Activated gamma-delta T cell treated with Interleukin-2 at 50 U/mL for 16 hours (primary cell): Measurements from ENCODE around the gene TBX21.
A peak's percentile ranks its signal among the peaks of the same experiment; 100 is the strongest.

Experiments used
- DNase-seq: peaks from one replicate; pipeline ENCODE4 v3.0.0-alpha.2; 2020

TBX21 gene

DNA sequence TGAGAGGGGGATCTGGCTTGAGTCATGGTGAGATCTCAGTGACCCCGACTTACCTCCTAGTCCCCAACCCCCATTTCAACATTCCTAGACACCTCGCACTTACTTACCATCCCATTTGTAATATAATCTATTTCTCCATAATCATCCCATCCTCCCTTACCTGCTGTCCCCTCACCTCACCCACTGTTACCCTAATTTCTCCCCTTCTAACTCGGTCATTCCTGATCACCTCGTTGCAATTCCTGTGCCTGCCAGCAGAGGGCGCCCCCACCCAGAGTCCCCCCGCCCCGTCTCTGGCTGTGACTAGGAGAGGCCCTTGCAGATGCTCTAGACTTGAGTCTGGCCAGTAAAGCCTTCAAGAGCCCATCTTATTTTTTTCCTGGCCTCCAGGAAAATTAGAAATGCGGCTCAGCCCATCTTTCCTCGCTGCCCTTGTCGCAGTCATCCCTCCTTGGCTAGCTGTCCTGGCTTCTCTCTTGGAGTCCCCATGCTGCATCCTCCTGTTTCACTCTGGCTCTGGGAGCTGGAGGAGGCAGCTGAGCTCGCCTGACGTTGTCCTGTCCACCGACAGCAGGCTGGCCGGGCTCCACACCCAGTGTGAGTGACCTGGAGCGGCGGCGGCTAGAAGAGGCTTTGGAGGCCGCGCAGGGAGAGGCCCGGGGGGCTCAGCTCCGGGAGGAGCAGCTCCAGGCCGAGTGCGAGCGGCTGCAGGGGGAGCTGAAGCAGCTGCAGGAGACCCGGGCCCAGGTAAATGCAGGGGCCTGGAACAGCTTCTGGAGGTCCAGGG is 34.1 kb upstream of the TBX21 start:
- peak; percentile 84 for DNase-seq

DNA sequence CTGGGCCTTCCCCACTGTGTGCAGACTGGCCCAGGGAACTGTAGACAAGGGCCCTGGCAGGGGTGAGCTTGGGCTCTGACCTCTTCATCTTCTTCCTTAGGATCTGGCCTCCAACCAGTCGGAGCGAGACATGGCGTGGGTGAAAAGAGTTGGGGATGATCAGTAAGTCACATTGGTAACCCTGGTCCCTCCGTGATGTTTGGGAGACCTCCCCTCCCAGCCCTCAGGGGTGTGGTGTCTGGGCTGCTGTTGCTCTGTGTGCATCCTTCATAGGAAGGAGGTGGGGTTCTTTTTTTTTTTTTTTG is 33.5 kb upstream of the TBX21 start:
- no peak for DNase-seq

DNA sequence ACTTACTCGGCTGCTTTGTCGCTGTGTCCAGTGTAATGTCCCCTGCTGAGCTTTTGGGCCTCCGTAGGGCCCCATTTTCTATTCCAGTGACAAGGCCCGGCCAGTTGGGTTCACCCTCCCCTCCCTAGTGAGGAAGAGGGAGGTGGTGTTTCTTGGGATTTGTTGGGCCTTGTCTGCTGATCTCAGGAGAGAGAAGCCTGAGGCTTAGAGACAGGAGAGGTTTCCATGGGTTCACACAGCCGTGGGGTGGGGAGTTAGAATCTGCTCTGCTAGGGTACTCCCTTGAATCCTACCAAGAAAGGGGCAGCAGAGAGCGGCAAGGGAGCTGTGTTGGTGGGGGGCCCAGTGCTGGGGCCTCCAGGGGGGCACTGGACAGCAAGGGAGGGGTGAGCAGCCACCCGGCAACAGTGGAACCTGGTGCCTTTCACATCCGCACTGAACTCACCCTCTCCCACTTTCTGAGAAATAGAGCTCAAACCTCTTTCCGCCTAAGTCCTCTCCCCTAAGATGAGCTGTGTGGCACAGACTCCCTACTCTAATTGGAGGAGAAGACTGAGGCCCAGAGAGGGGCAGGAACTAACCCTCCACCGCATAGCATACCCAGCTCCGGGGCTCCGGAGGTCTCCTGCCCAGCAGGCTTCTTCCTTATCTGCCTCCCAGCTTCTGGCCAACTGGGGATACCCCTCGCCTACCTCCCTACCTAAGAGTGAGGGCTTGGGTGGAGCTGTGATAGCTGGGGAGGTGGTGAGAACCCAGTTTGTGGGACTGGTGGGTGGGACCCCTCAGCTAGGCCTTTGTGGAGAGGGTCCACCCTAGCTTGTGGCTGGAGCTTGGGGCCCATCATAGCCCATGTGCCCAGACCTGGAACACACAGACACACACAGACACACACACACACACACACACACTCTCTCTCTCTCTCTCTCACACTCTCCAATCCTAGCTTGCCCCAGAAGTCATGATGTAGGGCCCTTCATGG is 32.3 kb upstream of the TBX21 start:
- DNase-seq, result no peak

DNA sequence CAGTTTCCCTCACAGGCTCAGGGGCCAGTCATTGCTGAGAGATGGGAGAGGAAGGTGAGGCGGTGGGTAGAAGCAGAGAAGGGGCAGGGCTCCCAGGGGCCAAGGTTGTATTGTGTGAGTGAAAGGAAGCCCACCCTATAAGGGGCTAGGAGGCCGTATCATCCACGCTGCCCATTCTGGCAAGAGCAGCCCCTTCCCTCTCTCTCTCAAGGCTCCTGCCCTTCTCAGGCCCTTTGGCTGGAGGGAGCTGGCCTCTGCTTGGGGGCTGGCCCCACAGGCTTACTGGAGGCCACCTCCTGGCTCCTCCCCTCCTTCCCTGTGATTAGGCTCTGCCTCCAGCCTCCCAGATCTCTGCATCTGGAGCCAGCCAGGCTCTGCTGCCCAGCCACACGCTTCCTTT is 31.4 kb upstream of the TBX21 start:
- no peak for DNase-seq

DNA sequence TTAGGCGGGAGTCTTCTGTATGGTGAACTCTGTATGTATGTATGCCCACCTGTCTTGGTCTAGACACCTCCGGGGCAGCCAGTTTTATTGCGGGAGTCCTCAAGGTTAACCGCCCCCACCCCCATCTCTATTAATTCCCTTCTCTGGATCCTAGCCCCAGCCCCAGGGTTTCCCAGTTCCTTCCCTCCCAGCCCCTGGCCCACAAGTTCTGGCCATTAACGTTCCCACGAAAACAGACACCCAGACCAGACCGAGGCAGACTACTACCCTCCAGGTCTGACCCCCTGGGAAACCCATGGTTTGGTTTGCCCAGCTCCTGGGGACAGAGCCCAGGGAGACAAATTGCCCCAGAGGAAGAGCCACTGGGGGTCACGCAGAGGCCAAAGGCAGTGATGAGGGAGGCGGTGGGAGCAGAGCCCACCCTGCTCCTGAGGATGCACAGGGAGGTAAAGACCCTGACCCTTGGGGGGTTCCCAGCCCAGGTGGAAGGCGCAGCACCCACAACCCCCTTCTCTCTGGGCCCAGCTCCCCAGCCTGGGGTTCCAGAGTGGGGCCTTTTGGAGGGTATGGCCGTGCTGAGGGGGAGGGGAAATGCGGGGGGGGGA is 30.5 kb upstream of the TBX21 start:
- no peak for DNase-seq

DNA sequence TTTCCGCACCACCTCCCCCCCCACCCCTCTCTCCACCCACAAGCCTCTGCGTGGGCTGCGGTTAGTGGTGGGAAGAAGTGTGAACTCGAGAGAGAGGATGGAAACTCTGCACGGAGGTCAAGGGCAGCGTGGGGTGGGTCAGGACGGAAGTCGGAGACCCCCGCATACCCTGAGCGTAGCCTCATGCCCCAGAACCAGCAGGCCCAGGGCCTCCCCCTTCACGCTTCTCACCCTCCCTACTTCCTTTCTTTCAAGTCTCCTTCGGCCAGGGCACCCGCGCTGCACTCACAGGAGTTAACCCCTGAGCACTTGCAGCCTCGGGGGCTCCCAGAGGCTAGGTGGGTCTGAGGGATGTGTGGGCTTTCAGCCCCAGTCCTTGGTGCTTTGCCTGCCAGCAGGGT is 29.8 kb upstream of the TBX21 start:
- peak; percentile 43 for DNase-seq

DNA sequence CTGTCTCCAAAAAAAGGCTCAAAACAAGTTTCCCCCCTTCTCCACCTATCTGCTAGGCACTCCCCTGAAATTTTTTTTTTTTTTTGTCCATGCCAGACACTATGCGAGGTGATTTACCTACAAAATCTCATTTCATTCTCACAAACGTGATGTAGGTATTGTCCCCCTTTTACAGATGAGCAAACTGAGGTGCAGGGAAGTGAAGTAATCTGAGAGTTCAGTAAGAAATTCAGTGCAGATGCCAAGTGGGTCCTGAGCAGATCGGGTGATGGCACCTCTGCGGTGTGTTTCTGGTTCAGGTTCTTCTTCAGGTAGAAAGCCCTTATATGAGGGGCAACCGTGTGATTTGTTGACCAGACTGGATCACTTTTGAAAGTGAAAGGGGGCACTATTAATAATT is 29.4 kb upstream of the TBX21 start:
- no peak for DNase-seq

DNA sequence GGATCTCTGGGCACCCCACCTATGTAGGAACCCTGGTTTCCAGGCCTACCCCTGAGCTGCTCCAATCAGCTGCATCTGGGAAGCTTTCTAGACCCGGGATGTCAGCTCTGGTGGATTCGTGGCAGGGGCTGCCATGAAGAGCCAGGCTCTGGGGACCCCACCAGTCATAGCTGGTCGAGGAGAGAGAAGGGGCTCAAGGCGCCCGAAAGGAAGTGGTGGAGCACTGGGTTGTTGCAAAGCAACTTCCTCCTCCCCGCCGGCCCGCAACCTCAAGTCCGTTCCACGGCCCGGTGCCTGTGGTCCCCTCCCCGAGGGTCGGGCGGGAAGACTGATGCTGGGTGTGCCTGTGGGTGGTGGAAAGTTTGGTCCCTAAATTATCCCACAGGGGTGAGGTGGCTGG is 28.9 kb upstream of the TBX21 start:
- no peak for DNase-seq

DNA sequence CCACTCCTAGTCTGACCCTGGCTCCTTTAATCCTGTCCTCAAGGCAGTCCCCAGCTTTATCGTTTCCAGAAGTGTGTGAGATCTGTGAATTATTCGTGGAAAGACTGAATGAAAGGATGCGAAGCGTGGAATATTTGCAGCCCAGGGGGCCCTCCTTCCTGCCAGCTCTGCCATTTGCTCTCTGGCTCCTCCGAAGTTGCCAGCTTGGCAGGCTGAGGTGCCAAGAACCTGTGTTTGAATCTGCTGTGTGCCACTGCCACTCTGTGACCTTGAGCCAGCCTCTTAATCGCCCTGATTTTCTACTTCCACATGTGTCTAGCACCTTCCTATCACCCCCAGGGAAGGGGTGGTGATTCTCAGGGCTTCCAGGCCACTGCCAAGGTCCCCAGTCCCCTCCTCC is 28.3 kb upstream of the TBX21 start:
- DNase-seq, result no peak

DNA sequence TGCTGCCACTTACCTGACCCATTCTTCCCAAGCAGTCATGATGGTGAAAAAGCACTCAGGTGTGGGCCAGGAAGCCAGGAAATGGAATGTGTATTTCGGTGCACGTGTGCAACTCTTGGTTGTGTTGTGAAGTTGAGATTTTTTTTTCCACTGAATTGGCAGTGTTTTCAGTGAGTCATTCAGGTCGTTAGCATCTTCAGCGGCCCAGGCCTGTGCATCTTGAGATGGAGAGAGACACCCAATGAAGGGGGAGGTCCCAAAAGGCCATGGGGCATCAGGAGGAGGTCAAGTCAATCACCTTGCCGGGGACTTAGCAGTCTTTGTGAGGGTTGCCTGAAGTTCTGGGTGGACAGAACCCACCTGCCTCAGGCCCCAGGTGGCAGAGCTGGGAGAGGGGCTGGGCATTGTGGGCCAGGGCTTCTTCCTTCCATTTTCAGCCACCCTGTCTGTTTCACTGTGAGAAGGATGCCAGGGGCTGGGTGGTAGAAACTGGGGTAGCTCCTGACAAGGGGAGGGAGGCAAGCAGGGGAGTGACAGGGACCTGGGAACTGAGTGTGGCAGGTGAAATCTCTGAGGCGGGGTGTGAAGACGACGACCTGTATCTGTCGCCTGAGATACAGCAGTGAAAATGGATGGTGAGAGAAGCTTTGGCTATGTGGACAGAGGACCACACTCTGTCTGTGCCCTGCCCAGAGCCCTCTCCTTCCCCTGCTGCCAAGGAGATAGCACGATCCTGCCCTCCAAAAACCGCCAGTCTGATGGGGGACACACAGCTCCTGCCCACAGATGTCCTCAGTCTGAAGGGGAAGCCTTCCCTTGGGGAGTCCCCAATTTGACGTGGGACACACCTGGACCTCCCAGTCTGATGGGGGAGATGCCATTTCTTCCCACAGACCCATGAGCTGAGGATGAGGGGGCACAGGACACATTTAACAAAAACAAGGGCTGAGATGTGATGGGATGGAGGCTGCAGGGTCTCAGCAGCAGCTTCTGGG is 27.2 kb upstream of the TBX21 start:
- peak; percentile 46 for DNase-seq

DNA sequence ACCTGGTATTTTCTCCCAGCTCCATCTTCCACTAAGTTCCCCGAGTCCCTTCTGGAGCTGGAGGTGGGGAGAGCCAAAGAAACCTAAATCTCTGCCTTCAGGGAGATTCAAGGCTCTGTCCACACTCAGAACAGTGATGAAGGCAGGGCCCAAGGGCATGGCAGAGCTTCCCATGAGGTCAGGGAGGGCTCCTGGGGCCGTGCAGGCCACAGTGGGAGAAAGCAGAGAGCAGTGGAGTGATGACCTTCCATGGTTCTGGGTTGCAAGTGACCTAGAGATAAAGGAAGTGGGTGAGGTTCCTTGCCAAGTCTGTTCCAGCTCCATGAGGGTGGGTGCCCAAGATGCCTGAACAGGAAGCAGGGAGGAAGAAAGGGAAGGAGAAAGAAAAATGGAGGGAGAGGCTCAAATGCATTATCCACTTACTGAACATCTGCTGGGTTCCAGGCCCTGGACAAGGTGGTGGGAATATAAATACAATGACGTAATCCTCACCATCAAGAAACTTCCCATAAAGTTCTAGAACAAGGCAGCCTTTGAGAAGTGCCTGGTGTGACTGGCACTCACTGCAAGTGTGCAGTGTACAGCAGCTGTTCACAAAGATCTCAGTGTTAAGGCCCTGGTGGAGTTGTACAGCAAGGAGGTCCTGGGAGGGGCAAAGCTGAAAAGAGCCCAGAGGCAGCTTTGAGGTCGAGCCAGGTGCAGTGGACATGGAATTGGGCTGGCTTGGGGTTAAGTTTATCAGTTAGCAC is 25.8 kb upstream of the TBX21 start:
- no peak for DNase-seq

DNA sequence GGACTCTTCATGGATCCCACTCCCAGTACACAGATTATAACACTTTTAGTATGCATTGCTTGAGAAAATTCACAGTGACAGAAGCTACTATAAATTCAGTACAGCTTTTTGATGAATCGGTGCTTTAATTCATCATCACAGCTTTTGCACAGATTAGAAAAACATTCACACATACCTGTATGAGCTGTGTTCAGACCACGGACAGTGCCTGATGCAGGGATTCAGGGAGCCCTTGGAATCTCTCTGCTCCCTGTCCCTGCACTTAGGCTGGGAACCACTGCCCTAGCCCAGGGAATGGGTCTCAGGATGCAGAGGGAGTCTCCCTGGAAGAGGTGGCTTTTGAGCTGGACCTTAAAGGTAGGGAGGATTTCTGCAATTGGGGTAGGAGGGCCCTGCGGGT is 25.2 kb upstream of the TBX21 start:
- DNase-seq, result no peak

DNA sequence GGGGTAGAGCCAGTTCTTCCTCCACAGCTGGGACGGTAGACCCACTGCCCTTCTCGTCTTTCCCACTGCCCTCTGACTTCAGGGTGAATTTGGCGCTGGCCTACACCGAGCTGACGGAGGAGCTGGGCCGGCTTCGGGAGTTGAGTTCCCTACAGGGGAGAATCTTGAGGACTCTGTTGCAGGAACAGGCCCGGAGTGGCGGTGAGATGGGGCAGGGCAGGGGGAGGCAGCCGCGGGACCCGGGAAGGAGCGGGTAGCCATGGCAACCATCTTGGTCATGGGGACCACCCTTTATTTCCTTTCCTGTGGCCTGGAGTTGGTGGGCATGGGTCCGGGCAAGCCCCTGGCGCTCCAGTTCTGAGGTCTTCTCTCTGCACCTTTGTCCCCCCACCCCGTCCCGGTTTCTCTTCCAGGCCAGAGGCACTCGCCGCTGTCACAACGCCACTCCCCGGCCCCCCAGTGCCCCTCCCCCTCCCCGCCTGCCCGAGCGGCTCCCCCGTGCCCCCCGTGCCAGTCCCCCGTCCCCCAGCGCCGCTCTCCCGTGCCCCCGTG is 24.6 kb upstream of the TBX21 start:
- no peak for DNase-seq

DNA sequence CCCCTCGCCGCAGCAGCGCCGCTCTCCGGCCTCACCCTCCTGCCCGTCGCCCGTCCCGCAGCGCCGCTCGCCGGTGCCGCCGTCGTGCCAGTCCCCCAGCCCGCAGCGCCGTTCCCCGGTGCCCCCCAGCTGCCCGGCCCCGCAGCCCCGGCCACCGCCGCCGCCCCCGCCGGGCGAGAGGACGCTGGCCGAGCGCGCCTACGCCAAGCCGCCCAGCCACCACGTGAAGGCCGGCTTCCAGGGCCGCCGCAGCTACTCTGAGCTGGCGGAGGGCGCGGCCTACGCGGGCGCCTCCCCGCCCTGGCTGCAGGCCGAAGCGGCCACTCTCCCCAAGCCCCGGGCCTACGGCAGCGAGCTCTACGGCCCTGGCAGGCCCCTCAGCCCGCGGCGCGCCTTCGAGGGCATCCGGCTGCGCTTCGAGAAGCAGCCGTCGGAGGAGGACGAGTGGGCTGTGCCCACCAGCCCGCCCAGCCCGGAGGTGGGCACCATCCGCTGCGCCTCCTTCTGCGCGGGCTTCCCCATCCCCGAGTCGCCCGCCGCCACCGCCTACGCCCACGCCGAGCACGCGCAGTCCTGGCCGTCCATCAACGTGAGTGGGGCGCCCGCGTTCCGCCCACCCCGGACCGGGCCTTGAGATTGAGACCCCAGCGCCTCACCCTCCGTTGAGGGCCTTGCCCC is 24.0 kb upstream of the TBX21 start:
- no peak for DNase-seq

DNA sequence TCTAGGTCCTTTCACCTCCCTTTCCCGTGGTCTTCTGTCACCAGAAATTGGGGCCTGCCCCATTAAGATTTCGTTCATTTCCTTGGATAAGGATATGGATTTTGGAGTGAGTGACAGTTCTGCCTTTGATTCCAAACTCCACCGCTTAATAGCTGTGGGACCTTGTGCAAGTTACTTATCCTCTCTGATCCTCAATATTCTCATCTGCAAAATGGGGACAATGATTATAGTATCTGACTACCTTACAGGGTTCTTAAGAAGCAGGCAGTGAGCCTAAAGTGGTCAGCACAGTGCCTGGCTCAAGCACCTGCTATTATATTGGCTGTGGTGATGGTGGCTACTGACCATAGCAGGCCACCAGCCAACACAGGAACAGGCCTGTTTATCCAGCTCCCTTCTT is 23.4 kb upstream of the TBX21 start:
- no peak for DNase-seq

DNA sequence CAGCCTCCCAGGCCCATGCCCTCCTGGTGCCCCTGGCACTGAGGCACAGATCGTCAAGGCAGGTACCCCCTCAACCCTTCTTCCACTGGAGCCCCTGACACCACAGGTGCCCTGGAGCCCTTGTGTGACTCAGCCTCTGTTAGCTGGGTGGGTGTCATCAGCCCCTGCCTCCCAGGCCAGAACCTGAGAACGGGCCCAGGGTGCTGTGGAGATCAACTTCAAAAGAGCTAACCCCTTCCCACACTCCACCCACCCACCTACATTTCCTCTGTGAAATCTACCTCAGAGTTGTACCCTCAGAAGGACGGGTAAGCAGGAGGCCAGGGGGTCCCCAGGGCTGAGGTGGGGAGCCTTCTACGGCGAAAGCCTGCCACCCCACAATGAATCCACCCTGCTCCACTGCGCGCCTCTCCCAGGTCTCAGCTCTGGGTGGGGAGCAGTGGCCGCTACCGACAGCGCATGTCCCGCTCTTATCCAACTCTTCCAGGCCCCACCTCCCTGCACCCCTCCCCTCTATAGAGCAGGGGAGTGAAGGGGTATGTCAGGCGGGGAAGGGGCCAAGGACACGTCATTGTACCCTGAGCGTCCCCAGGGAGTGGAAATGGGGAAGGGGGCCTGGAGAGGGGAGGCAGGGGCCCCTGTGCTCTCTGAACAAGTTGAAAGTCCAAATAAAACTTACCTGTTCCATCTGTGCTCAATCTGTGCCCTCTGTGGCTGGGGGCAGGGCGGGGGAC is 21.5 kb upstream of the TBX21 start:
- DNase-seq, result no peak

DNA sequence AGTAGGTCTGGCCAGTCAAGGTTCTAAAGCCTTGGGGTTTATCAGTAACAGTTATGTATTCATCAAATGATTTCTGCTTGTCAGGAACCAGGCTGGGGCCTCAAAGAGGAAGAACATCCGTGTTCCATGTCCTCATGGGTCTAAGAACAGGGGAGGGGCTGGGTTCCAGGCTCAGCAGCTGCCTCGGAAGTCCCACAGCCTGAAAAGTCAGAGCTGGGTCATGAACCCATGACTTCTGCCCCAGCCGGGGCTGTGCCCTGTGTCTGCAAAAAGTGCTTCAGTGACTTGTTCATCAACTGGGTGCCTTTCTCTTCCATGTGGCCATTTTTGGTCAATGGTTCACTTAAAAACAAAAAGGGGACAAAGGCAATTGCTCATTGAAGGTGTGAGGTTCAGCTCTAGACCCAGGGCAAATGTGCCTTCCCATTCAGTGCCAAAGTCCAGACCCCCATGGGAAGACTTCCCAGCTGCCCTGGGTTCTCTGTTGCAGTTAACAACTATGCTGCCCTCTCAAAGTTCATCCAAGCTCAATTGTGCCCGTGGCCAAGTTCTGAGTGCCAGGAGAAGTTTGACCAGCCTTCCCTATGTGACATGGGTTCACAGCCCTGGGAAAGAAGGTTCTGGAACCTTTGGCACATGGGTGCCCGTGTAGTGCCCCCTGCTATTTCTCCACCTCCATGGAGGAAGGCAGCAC is 20.6 kb upstream of the TBX21 start:
- no peak for DNase-seq

DNA sequence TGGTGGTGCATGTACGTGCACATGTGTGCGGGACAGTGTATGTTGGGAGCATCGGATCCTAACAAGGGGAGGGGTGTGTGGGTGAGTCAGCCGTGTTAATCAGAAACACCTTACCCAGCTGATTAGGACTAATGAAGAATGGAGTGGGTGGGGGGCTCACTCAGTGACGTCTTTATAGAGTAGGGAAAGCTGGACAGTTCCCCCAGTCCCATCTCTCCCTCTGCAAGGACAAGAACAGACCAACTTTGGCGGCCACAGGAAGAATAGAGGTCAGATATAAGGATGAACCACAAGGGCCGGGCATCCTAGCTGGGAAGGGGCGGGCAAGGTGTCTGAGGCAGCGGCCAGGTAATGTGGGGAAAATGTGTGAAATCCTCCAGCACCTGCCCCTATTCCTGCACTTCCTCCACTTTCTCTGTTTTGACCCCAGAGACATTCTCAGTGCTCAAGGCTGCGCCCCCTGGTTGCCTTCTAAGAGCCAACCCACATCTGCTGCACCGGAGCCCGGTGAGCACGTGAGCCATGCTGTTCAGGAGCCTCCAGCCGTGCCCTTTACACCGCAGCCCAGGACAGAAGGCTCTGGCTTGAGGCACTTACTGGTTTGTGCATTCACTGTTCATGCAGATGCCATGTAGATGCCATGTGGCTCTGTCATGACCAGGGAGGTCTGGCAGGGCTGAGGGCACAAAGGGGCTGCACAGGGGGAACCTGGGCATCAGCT is 18.9 kb upstream of the TBX21 start:
- DNase-seq, result no peak
